Measurements from ENCODE around the gene SH3BP4. TPM values are rescaled to one million over a fixed set of nuclear protein-coding genes. Genes with fewer than 3 reads are reported as not detected.
A peak's percentile ranks its signal among the peaks of the same experiment; 100 is the strongest.

Gene SH3BP4
- total RNA-seq, 1 experiment from 2014 or later: 20.2 TPM

DNA sequence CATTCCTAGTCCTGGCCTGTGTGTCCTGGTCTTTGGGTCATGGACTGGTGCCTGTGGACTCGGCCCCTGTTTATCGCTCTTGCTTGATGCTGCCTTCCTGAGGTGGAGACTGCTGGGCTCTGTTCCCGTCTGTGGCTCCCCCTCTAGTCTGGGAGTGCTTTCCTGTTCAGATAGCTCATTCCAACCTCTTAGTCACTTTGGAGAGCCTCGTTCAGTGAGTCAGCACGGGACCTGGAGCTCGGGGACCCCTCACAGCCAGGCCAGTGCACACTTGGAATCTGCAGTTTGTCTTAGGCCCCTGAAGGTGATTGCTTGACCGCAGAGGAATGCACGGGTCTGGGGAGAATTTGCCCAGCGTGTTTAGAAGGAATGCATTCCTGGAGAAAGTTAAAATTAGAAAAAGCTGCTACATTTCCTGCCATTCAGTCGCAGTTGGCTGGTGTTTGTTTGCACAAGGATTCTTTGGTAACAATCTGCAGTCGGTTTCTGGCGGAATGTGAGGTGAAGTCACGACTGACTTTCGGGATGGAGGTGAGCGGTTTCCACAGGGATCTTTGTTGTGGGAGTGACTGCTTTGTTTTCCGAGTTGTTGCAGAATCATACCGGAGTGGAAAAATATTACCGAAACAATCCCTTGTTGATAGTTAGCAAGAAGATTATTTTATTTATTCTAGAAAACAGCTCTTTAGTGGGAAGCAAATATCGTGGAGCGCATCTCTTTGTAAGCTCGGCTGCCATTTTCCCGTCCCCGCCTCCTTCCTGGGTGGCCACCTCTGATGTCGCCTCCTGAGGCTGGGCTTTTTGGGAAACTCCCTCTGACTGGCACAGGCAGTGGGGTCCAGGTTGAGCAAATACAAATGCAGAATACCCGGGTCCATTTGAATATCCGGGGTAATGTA is 29.6 kb downstream of the SH3BP4 start:
- DNase-seq (ENCODE audit: low read depth): peak; percentile 99

DNA sequence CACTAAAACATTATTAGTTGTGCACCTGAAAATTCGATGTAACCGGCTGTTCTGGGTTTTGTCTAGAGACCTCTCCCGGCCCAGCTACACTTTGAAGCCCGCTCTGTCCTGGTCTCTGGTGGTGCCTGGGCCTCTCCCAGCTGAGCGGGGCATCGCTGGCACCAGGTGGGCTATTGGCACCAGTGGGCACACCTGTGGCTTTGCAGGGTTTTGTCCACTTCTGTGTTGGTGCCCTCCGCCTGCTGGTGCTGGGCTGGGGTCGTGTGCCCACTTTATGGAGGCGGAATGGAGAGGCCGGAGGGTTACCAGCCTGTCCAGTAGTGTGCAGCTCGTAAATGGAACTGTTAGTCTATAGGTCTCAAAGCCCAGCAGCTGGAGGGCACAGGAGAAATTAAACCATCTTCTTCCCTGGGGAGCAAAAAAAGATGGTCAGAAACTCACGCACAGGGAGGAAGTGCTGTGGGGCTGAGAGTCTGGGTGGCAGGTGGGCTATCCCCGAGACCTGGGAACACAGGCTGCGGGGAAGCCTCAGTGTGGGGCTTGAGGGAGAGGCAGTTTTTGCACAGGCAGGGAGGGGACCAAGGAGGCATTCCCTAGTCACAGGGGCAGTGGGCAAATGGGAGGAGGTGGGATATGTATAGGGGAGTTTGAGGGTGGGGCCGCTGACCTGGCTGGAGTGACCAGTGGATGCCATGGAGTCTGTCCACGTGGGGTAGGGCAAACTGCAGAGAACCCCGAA is 30.4 kb downstream of the SH3BP4 start:
- DNase-seq (ENCODE audit: low read depth): no peak

DNA sequence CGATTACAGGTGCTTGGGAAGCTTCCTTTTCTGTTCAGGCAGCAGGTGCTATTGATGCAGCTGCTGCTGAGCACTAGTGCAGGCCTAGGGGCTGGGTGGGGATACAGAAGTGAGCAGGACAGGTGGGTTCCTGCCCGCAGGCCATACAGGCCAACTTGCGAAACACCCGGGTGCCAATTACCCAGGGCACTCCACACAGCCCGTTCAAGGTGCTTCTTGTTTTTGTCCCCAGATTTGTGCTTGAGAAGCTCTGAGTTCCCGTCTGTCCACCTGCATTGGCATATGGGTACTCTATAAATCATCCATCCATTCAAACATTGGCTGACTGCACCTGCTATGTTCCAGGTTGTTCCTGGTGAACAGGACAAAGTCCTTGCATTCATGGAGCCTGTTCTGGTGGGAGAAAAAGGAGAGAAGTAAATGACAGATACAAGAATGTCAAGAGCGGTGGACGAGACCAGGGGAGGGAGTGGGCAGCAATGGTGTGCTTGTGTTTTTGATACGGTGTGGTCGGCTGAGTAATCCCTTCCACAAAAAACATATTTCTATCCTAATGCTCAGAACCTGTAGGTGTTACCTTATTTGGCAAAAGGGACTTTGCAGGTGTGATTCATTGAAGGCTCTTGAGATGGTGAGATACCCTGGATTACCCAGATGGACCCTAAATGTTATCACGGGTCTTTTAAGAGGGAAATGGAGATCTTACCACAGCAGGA is 31.4 kb downstream of the SH3BP4 start:
- DNase-seq (ENCODE audit: low read depth): no peak

DNA sequence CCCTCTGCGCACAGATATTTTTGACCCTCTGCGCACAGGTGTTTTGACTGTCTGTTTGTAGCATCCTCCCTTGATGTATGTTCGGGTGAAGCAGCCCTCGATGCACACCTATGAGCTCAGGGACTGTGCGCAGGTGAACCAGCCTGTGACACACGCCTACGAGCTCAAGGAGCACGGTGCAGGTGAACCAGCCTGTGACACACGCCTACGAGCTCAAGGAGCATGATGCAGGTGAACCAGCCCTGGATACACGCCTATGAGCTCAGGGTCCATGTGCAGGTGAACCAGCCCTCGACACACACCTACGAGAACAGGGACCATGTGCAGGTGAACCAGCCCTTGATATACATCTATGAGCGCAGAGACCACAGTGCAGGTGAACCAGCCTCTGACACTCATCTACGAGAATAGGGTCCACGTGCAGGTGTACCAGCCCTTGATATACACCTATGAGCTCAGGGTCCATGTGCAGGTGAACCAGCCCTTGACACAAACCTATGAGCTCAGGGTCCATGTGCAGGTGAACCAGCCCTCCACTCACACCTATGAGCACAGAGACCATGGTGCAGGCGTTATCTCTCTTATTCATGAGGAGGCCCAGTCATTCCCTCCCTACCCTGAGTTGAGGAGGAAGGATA is 33.9 kb downstream of the SH3BP4 start:
- DNase-seq (ENCODE audit: low read depth): no peak

DNA sequence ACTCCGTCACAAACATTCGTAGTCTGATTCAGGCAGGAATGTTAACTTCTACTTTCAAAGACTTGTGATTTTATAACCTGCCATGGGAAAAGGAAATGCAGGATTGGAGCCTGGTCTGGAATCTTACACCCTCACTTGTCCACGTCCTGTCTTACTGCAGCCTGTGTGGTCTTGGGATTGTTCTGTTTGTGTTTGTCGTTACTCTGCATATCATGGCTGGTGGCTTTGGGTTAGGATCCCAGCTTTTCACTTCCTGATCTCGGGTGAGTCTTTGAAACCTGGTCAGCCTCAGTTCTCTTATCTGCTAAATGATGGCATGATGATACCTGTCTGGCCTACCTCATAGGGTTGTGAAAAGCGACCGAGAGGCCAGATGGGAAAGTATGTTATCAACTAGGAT is 34.6 kb downstream of the SH3BP4 start:
- DNase-seq (ENCODE audit: low read depth): no peak

DNA sequence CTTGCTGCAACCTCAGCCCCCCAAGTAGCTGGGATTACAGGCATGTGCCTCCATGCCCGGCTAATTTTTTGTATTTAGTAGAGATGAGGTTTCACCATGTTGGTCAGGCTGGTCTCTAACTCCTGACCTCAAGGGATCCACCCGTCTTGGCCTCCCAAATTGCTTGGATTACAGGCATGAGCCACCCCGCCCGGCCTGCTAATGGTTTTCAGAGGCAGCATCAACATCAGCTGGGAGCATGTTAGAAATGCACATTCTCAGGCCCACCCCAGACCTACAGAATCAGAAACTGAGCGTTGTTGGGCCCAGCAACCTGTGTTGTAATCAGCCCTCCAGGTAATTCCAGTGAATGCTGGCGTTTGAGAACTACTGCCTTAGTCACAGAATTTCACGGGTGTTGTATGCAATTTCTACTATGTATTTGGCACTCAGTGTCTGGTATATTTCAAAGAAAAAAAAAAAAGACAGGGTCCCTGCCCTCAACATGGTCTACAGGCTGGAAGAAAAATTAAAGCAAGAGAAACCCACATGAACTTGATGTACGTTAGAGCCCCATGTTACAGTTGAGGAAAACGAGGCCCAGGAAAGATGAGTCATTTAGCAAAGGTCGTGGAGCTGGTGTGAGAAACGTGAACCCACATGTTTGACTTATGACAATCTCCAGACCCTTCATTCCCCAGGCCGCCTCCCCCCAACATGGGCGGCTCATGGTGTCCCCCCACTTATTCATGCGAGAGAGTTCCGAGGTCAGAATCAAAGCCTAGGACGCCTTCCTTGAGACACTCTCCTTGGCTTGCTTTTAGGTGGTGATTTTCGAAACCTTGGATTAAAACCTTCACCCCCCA is 35.3 kb downstream of the SH3BP4 start:
- DNase-seq (ENCODE audit: low read depth): no peak

DNA sequence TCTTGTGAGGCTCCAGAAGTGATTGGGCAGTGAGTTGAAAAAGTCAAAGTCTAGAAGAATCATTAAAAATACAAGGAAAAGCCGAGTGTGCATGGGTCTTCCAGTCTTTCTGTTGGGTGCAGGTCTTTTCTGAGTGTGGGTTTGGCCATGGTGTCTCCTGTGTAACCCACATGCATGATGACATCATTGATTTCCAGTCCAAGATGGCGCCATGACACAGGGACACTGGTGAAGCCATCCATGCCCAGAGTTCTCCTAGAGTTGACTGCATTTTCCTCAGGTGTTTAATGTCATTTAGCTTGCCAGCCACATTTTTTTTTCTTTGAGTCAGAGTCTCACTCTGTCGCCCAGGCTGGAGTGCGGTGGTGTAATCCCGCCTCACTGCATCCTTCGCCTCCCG is 35.9 kb downstream of the SH3BP4 start:
- no peak for DNase-seq (ENCODE audit: low read depth)

DNA sequence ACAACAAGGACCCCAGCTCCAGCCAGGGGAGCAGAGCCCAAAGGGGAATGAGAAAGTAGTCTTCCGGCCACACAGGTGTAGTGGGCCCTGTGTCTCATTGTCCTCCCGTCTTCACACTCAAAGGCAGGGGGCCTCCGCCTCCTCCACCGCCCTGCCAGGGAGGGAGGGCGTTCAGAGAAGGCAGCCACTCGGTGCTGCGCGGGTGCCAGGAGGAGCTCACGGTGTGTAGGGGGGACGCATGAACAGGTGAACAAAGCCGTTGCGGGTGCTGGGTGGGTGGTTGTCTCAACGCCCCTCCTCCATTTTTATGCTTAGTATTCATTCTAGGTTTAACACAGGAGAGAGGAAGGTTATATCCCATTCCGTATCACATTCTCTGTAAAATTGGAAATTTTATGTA is 36.7 kb downstream of the SH3BP4 start:
- no peak for DNase-seq (ENCODE audit: low read depth)

DNA sequence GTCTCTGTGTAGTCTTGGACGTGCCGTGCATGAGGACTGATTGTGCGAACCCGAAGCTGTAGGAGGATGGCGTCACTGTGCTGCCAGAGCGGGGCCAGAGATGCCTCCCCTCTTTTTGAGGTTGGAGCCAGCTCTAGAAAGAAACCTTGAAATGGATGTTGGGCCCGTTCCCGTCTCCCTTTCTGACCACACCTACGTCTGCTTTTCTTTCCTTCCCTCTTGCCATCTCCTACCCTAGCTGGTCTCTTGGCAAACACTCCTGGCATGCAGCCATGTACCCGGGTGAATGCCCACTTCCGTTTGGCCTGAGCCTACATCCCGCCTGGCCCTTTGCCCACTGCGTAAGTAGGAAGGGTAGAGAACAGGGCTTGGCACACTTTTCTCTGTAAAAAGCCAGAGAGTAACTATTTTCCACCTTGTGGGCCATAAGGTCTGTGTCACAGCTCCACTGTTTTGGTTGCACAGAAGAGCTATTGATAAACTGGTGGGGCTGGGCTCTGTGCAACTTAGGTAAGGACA is 37.4 kb downstream of the SH3BP4 start:
- peak; percentile 84 for DNase-seq (ENCODE audit: low read depth)

DNA sequence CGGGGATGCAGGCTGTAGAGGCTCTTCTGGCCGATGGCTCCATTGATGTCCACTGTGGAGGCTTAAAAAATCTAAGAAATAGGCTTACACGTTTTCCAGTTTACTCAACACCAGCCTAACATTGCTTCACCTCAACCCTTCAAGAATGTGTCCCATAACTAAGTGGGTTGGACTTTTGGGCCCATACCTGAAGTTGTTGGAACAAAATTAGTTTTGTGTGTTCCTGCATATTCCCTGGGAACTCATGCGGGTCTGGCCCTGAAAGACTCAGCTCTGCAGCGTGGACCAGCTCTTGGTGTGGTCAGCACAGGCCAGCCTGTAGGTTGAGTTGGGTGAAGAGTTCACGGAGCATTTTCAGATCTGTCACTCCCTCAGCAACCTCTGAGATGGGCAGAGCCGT is 38.5 kb downstream of the SH3BP4 start:
- no peak for DNase-seq (ENCODE audit: low read depth)

DNA sequence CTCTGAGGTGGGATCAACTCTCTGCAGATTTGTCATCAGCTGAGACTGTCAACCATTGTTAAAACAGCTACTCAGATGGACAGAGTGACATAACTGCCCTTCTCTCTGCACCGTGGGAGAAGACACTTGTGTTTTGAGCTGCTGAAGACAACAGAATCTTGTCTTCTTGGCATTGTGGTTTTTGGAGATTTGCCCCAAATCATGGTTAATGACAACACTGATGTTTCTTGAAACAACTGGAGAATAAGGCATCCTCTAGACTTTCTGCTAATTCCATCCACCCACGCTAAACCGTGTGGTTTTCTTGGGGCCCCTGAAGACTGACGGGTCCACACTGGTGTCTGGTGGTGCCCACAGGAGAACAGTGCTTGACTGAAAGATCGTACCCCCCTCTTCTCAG is 39.5 kb downstream of the SH3BP4 start:
- DNase-seq (ENCODE audit: low read depth): no peak

DNA sequence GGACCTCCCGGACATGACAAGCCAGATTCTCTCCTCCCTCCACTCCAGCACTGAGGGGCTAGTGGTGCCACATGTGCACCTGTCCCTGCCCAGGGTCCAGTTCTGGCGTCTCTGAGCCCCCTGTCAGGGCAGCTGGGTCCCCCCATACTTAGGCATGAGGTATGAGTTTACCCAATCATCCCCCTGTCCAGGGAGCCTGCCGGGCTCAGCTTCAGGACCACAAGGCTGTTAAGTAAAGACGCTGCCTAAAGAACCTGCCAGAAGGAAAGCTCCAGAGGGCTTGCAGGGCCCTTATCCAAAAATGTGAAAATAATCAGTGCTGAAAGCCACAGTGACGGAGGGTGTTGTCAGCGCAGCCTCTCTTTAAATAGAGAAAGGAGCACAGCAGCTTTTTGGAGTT is 40.0 kb downstream of the SH3BP4 start:
- DNase-seq (ENCODE audit: low read depth): no peak

DNA sequence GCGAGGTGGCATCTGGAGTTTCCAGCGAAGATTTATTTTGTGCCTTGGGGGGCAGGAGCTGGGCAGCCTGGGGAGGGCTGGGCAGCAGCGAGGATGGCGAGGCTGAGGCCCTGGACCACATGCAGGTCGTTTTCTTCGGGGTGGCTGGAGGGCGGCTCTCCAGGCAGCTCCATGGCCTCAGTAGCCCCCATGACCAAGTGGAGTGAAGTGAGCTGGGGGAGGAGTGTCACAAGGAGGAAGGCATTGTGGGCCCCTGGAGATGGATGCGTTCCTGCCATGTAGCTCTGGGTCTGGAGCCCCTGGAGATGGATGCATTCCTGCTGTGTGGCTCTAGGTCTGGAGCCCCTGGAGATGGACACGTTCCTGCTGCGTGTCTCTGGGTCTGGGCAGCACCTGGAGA is 40.4 kb downstream of the SH3BP4 start:
- no peak for DNase-seq (ENCODE audit: low read depth)

DNA sequence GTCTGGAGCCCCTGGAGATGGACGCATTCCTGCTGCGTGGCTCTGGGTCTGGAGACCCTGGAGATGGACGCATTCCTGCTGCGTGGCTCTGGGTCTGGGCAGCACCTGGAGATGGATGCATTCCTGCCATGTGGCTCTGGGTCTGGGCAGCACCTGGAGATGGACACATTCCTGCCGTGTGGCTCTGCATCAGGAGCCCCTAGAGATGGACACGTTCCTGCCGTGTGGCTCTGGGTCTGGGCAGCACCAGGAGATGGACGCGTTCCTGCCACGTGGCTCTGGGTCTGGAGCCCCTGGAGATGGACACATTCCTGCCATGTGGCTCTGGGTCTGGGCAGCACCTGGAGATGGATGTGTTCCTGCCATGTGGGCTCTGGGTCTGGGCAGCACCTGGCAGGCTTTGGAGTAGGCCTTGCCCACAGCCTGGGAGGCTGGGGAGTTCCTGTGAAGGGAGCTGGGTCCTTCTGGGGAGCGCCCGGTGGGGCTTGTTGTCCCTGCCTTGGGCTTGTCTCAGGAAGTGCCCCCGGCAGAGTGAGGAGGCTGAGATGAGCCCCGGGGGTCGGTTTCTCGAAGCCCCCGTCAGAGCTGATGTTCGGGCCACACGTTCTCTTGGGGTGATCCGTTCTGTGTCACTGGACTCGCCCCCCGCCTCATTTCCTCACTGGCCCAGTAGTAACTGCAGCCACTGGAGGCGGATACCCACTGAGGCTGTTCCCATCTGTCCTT is 41.0 kb downstream of the SH3BP4 start:
- DNase-seq (ENCODE audit: low read depth): no peak

DNA sequence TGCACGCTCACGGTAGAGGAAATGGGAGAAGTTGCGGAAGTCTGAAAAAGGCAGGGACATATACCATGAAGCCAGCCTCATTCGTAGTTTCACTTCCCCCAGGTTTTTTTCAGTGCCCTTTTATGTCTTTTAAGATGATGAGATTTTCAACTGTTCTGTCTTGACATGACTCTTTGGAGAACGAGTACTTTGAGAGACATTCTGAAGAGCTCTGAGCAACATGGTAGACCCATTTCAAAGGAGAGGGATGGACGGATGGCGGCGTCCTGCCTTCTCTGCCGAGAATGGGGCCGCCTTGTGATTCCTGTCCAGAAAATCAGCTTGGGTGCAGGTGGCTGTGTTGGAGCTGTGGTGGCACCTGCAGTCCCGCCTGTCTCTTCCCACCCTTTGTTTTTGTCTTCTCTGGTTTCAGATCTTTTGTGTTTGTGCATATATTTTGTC is 41.7 kb downstream of the SH3BP4 start:
- no peak for DNase-seq (ENCODE audit: low read depth)

DNA sequence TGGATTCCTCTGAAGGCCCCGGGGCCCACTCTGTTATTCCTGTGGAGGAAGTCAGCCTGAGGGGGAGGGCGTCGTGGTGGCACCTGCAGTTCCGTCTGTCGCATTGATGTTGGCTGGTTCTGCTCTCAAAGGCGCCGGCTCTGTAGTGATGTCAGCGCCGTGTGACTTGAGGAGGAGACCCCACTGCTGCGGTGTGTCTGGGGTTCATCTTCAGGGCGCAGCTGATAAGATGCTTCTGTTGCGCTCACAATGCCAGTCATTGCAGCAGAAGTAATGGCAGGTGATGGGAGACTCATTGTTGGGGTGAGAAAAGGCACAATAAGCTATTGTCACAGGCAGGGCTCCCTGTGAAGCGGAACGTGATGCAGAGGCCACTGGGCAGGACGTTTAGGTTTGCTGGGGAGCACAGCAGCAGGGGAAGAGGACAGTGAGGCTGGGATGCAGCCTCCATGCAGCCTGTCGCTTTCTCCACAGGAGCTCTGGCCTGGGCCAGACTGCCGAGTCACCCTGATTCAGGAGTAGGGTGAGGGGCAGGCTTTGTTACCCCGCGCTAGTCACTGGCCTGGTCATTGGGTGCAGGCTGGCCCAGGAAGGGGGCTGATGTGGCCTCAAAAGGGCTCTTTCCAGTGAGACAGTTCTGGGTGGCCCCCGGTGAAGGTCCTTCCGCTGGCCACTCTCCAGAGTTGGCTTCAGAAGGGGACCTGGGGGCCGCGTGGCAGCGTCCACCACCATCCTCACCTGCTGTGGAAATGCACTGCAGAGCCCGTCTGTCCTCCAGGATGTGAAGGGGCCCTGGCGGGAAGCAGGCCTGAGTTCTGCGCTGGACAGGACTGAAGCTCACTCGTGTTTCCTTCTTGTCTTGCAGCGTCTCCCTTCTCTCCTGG is 42.9 kb downstream of the SH3BP4 start:
- DNase-seq (ENCODE audit: low read depth): no peak

DNA sequence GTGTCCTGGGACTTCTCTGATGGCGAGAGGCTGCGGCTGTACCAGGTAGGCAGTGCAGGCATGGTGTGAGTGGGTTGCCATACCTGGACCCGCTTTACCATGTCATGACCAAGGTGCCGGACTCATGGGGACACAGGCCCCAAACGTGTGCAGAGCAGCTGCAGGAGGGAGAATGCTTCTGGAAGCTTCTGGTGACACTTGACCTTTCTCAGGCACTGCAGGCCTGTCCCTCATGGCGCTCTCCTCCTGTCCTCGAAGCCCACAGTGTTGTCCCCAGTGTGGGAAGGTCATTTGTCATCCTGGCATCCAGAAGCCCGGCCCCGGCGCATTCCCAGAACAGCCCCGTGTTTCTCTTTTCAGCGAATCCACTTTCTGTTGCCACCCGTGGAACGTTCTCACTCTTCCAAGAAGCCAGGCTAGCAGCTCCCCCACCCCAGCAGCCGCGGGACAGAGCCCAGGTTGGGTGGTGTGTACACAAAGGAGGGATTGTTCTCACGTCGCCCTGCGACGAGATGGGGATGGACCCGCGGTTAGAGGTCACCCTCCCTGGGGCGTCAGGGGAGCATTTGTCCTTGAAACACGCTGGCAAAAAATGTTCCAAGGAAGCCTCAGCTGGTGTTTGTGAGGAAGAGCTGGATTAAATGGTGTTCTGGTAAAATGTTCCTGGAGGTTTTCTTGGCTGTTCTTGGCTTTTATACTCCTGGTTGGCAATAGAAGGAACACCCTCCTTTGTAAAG is 43.7 kb downstream of the SH3BP4 start:
- DNase-seq (ENCODE audit: low read depth): no peak
